Renal pelvis (tissue), 4 donors: ENCODE measurements around the gene GBGT1. TPM values are rescaled to one million over a fixed set of nuclear protein-coding genes. Genes with fewer than 3 reads are reported as not detected.

ENCODE experiments used
- DNase-seq: peaks from one replicate; pipeline ENCODE4 v3.0.0-alpha.2; 2013
- polyA plus RNA-seq, 3 donors: library from polyadenylated mRNA; unstranded; fragments of 120-200 nt; gene quantifications; one replicate each; pipeline ENCODE4 v1.2.1, GENCODE V29; 2013; ENCODE audit not compliant: insufficient read length in 3 of 3

Gene GBGT1
- polyA plus RNA-seq, 3 donors: 1.9 to 3.1 (median 3.0) TPM

DNA sequence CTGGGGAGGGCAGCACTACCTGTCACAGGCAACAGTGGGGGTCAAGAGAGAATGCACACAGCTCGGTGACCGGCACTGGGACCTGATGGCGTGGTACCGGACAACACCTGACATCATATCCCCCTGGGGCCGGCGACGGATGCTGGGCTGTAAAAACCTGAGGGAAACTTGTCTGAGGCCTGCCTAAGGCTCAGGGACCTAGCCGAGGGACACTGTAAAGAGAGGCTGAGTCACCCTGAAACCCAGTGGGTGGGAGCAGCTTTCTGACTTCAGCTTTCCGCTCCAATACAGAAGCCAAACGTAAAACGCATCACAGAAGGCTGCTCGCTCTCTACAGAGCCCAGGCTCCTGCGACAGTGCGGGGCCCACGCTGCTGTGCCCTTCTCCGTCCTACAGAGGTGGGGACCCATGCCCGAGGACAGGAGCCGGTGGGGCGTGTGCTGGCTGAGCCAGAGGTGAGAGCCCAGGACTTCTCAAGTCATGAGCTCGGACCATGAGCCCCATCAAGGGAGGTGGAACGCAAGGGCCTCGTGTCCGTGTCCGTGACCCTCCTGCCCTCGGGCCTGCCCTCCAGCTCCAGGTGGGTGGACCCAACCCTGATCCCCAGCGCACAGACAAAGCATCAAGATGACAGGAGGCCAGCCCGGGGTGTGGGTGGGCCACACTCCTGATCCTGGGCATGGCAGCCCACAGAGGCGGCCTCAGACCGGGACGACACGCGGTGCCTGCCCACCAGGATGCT is 47.9 kb downstream of the GBGT1 start:
- no peak for DNase-seq

DNA sequence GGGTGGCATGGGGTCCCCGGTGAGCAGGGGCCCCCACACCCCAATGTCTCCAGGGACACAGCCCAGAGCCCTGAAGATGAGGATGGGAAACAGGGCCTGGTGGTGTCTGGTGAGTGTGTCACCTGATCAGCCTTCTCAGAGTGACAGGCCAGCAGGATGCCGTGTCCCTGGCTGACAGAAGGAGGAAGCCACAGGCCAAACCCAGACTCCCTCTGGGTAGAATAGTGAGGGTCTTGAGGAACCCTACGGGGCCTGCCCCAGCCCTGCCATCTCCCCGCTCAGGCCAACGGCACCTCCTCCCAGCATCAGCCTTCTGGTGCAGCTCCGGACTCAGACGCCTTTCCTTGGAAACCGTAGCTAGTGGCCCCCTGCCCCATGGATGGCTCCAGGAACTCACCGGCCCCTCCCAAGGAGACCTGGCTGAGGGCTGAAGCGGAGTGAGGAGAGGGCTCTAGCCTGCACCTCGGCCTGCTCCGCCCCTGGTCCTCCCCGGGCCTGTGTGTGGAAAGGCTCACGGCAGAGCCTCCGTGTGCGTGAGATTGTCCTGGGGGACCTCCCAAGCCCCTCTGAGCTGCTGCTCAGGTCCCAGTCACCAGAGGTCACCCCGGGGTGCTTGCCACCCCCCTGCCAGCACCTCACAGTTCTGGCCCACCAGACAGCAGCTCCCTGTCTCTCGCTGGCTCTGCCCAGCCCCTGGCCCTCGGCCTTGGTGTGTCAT is 48.7 kb downstream of the GBGT1 start:
- DNase-seq: no peak

DNA sequence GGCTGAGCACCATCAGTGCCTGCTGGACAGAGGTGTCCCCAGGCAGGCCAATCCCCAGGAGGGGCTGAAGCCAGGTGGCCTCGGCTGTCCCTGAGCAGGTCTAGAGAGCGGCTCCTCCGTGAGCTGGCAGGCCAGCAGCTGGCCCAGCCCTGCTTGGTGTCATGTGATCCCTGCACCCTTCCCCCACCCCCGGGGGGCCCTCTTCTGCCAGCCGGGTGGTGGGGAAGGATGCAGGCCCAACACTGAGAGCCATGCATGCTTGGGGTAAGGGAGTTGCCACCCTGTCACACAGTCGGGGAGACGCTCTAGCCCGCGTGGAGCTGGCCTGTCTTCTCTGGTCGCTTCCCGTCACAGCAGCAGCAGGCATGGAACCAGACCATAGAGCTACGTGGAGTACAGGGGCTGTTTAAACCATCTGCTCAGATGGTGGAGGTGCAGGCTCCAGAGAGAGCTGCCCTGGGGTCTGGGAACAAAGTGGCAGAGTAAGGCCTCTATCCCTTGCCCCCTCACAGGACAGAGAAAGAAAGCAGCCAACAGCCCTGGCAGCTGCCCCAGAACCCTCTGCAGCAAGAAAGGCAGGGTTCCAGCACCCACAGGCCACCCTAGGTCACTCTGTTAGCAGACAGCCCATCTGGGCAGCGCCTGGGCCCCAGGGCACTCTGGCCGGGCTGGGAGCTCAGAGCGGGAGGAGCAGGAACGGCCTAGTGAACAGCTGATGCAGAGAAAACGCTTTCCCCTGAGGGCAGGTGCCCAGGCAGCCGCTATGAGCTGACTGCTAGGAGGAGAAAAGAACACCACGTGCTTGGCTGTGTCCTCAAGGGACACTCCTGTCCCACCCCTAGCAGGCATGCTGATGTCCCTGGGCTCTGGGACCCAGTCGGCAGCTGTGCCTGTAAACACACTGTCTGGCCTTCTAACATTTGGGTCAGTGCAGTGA is 49.5 kb downstream of the GBGT1 start:
- DNase-seq: no peak

DNA sequence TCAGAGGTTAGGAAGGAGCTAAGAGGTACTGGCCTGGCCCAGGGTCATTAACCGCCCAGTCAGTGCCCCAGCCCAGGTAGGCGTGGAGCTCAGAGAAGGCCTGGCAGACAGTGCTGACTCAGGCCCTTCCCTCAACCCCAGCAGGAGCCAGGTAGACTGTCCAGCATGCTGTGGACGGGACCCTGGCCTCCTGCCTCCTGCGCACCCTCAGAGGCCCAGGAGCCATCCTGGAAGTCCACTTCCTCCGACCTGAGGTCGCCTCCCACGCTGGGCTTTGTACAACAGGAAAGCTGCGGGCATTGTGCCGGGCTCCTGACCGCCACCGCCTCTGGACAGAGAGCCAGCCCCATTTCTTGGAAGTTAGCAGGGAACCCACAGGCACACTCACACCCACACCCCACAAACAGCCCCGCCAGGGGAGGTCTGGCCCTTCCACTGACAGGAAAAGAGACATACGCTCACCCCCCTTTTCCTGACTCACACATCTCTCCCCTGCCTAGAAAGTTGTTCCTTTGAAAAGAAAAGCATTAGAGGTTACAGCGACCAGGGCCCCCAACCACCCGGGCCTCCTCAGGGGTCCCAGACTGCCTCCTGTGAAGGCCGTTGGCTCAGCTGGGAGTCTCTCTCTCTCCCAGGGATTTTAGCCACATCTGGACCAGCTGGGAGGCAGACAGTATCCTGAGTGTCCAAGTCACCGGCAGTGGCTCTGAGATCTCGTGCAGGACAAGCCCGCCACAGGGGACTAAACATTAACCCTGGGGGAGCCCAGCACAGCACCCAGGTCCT is 50.4 kb downstream of the GBGT1 start:
- no peak for DNase-seq

DNA sequence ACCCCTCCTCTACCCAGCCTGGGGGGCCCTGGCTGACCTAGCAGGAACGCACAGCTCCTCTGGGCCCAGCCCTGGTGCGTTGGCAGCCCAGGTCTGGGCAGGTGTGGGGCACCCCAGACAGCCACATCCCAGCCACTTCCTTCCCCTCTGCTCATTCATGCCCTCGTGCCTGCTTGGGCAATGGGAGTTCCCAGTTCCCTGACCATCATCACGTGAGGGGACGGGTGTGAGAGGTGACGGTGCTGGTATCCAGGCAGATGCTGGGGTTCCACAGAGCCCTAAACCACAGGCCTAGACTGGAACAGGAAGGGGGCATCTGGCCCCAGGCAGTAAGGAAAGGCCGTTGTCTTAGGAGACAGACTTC is 51.1 kb downstream of the GBGT1 start:
- DNase-seq: no peak

DNA sequence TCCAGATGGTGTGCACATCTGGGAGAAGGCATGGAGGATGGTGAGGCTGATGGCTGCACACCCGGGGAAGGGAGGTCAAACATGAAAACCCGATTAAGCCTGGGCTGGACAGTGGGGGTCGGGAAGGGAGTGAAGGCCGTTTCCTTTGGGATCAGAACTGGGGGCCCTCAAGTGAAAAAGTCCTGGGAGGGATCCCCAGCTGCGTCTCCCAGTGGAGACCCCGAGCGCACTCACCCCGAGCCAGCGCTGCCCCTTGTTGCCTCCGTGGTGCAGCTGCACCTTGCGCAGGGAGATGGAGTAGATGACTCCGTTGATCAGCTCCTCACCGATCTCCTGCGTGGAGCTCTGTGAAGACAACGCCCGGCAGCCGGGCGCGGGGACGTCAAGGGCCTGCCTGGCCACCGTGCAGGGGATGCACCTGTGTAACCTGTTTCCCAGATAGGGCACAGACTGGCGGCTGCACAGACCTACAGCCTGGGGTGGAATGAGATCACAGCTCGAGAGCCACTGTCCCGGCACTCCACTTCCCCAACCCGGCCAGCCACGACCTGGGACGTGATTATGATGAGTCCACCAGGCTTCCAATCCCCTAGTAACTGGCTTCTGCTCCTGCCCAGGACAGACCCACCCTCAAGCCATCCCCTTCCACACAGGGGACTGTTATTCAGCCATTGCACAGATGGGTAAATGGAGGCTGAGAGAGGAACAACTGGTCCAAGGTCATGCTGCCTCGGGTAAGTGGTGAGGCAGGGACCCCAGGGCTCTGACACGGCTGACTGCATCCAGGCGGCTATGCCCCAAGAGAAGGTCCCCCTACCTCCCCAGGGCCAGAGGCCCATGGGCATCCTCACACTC is 51.7 kb downstream of the GBGT1 start:
- no peak for DNase-seq

DNA sequence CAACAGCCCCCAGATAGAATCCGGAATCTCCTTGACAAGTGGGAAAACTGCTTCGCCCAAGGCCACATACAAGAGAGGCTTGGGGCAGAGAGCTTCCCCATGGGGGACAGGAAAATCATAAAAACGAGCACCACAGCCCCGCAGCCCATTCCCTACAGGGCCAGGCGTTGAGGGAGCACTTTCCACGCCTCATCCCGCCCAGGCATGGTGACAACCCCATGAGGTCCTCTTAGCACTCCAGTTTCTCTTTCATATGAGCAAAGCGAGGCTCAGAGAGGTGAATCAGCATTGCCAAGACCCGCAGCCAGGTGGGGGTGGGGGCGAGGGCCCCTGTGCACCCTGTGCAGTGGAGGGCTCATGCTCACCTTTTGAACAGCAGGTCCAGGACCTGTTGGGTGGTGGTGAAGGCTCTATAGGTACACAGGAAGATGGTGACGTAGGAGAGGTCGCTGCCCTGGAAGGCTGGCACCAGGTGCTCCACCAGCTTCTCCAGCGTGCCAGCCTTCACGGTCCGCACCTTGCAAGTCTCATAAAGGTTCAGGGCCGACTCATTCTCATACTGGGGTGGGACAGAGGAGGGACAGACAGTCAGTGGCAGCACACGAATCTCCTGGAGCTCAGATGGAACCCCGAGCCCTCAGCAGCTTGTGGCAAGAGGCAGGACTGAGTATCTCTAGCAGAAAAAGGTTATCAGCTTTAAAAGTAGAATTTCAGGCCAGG is 53.6 kb downstream of the GBGT1 start:
- no peak for DNase-seq

DNA sequence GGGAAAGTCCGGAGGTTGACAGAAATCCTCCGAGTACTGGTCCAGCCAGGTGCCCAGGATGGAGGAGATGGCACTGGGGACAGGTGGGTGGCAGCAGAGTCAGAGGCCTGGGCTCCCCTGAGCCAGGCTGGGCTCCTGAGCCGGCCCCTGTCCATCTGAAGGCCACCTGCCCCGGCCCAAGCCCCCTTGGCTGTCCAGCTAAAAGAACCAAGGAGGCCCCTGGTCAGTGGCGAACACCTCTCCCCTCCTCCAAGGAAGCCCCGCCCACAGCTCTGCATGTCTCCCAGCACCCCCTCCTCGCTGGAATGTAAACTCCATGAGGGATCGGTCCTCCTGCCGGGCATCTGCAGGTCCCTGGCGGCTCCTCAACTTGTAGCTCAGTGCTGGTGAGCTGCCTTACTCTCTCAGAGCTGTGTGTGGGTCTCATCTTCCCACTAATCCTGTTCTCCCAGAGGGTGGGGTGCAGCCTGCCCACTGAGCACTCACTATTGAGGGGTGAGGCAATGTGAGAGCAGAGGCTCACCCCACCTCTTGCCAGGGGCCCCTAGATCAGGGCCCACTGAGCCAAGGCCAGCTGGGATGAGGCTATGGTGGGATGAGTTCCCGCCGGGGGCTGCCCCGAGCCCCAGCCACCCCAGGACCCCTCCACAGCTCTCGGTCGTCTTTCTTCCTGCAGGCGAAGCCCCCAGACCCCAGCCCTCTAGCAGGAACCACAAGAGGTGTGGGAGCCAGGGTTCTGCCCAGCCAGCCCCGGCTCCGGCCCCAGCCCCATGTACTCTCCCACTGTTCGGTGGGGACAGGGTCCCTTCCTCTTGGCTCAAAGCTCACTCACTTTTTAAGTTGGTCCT is 54.7 kb downstream of the GBGT1 start:
- DNase-seq: no peak

DNA sequence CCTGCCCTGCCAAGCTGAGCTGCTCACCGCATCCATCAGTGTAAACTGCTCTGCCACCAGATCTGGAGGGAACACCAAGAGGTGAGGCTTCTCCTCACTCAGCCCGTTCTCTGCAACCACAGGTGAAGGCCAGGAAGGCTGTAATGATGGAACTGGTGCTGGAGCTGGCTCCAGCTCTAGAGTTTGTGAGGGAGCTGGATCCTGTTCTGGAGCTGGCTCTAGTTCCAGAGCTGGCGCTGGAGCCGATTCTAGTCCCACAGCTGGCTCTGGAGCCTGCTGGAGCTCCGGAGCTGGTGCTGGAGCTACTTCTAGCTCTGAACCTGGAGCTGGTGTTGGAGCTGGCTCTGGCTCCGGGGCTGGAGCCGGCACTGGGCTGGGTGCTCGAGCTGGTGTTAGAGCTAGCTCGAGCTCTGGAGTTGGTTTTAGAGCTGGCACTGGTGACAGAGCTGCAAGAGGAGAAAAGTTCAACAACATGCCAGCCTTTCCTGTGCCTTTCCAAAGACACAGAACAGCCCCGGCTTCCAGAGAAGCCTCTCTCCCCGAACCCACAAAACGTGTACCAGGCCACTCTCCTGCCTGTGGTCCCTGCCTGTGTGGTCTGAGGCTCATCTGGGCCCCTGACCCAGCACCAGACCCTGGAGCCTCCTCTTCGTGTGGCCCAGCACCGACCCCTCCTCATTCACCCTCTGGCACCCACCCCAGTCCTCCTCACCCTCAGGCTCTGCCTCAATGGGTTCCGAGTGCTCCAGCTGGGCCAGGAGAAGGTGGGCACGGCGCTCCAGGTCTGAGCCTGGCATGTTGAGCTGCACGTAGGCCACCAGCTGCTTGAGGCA is 55.5 kb downstream of the GBGT1 start:
- no peak for DNase-seq

DNA sequence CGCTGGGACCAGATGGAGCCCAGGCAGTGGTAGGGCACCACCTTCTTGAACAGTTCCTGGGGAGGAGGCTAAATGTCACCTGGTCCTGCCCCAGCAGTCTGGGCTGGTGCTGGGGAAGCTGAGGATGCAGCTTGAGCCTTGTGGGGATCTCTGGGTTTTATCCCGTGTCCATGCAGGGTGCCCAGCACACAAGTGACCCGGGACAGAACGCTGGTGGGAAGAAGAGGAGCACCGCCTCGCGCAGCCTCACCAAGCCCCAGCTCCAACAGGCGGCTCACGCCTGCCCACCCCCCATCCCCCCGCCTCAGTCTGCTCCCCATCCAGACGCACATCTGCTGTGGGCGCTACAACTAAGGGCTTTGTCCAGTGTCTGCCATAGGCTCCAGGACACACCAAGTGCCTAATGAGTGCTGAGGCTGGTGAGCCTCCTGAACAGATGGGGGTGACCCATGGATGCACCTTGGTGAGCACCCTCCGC is 56.4 kb downstream of the GBGT1 start:
- DNase-seq: no peak

DNA sequence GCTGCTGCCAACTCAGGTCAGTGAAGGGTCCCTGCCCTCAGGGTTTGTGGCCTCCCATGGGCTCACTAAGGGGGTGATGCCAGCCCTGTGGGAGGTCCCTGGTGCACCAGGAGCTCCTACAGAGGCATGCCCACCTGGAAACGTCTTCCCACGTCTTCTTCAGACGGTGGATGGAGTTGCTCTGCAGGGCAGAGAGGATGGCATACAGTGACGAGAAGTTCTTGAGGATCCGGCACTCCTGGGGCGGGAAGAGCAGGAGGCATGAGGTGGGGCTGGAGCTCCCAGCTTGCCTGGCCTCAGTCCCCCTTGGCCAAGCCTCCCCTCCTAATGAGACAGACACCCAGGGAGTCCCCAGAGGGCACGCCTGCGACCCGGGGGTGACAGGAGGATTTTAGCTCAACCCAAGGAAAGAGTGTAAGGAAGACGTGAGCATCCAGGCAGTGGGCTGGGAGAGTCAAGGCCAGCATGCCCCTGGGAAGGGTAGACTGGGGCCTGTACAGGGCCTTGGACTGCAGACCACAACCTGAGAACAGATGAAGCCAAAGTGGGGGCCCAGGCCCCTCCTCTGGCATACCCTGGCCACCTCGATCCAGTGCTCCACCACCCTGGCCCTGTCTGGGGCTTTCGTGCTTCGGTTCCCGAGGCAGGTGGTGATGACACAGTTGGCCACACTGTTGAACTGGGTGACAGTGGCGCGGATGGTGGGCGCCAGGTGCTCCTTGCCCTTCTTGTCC is 57.0 kb downstream of the GBGT1 start:
- DNase-seq: no peak

DNA sequence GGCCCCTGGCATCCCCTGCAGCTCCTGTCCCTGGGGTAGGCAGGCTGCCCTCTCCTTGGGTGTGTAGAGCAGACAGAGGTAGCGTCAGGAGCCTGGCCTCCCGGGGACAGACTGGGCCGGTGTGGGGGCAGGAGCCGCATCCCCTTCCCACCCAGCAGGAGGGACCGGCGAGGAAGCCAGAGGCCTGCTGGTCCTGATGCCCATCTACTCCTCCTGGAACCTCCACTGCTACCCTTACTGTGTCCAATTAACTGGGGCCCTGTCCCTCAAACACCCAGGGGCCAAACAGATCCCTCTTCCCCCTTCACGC is 58.3 kb downstream of the GBGT1 start:
- DNase-seq: no peak

DNA sequence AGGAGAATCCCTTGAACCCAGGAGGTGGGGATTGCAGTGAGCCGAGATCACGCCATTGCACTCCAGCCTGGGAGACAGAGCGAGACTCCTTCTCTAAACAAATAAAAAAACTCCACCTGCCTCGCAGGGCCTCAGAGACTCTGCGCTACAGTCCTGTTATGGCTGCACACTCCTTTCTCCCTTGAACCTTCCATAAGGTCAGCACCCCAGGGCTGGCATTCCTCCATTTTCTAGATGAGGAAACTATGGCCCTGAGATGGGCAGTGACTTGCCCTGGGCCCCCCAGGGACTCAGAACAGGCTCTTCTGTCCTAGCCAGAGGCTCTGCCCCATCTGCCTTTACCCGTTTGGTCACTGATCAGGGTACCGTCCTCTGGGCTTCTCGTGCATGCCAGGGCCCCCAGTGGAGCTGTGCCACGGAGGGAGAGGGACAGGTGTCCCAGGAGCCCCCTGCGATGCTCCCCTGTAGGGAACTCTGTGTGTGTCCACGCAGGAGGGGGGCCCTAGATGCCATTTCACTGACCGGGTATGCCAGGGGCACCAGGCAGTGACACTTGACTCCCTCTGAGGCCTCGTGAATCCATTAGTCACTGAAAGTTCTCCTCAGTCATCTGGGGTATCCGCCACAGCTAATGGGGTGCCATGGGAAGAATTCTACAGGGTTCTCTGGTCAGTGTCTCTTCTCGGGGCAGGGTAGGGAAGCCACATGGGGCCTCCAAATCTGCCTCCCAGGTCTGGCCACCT is 58.8 kb downstream of the GBGT1 start:
- DNase-seq: no peak

DNA sequence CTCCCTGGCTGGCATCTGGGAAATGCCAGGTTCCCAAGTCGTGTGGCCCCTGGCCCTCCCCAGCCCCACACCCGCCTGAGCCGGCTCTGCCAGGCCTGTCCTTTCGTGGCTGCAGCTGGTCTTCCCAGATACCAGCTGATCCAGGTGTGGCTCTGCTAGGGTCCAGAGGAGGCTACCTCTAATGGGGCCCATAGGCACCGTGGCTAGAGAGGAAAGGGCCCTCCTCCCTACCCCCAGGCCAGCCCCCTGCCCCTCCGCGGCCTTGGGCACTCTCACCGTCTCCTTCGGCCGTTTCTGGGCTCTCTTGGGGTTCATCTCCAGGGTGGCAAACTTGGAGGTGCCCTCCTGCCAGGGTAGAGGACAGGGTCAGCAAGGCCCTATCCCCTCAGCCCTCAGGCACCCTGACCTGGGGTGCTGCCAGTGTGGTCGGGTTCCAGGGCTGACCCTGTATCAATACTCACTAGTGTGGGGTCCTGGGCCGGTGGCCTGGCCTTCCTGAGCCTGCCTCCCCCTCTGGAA is 59.7 kb downstream of the GBGT1 start:
- DNase-seq: no peak

DNA sequence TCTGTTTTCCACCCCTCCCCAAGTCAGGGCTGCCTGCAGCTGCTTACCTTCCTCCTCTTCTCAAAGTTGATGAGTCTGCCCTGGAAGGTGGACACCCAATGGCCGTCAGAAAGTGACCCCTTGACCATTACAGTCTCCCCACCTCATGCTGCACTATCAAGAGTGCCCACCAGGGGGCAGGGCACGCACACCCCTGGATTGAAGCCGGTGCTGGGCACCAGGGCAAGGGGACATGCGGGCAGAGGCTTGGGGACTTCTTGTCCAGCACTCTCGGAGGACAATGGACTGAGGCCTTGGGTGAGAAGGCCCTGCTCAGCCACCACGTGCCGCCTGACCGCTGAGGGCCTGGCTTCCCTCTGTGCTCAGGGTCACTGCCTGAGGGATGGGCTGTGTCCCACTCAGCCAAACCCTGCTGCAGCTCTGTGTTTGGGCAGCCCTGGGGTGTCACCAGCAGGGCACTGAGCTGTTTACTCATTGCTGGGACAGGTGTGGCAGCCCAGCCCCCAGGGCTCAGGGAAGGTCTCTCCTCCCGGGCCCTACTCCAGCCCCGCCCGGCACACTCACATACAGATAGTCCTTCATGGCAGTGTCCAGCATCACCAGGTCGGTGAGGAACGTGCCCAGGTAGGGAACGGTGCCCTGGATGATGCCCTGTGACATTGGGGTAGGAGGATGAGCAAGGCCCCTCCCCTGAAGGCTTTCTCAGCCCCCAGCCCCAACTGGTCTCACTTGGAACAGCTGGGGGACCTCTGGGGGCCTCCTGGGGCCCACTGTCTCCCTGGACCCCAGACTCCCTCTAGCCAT is 60.3 kb downstream of the GBGT1 start:
- DNase-seq: no peak
